Trophoblast cell (in vitro differentiated cells and primary cell): ENCODE results near the gene ABCC4.

ENCODE experiments used
- DNase-seq, 2 donors: peaks; one replicate each; pipeline ENCODE4 v3.0.0-alpha.2; 2016
- H2AFZ ChIP-seq: 2 replicates; pipeline ENCODE4 v1.6.1; 2013; ENCODE audit warnings: low read length, moderate library complexity, mild to moderate bottlenecking; ENCODE audit not compliant: insufficient read depth, poor library complexity
- H2AK5ac ChIP-seq: 2 replicates; pipeline ENCODE4 v1.6.1; 2013; ENCODE audit warnings: mild to moderate bottlenecking, low read length
- H2BK120ac ChIP-seq: 2 replicates; pipeline ENCODE4 v1.6.1; 2013; ENCODE audit warnings: low read length, mild to moderate bottlenecking, moderate library complexity; ENCODE audit not compliant: insufficient read depth, poor library complexity
- H2BK12ac ChIP-seq: 2 replicates; pipeline ENCODE4 v1.6.1; 2013; ENCODE audit warnings: mild to moderate bottlenecking, low read length, moderate library complexity
- H2BK5ac ChIP-seq: 2 replicates; pipeline ENCODE4 v1.6.1; 2013; ENCODE audit warnings: low read length, low read depth, moderate library complexity, mild to moderate bottlenecking; ENCODE audit not compliant: poor library complexity
- H3K14ac ChIP-seq: 2 replicates; pipeline ENCODE4 v1.6.1; 2013; ENCODE audit warnings: mild to moderate bottlenecking, low read length
- H3K18ac ChIP-seq: 2 replicates; pipeline ENCODE4 v1.6.1; 2013; ENCODE audit warnings: mild to moderate bottlenecking, low read length
- H3K23ac ChIP-seq: 2 replicates; pipeline ENCODE4 v1.6.1; 2013; ENCODE audit warnings: low read length
- H3K27ac ChIP-seq: 2 replicates; pipeline ENCODE4 v1.5.1; 2013; ENCODE audit warnings: low read depth, mild to moderate bottlenecking, inconsistent platforms, low read length, moderate library complexity
- H3K27me3 ChIP-seq: 2 replicates; pipeline ENCODE4 v1.6.1; 2013; ENCODE audit warnings: inconsistent platforms, mild to moderate bottlenecking, low read length, moderate library complexity; ENCODE audit not compliant: insufficient read depth
- H3K36me3 ChIP-seq, 2 experiments: 1 replicate in 1 of 2; 2 replicates in 1 of 2; pipeline ENCODE4 v1.6.1; 2013; ENCODE audit warnings: low read length in 2 of 2, mild to moderate bottlenecking in 2 of 2, moderate library complexity in 1 of 2; ENCODE audit not compliant: insufficient read depth in 2 of 2, control insufficient read depth in 1 of 2
- H3K4ac ChIP-seq: 2 replicates; pipeline ENCODE4 v1.6.1; 2013; ENCODE audit warnings: low read depth, mild to moderate bottlenecking, low read length, moderate library complexity
- H3K4me1 ChIP-seq, 2 experiments: 1 replicate in 1 of 2; 2 replicates in 1 of 2; pipeline ENCODE4 v1.6.1; 2013; ENCODE audit warnings: low read length in 2 of 2, mild to moderate bottlenecking in 2 of 2, moderate library complexity in 1 of 2; ENCODE audit not compliant: insufficient read depth in 2 of 2, control insufficient read depth in 1 of 2
- H3K4me2 ChIP-seq: 2 replicates; pipeline ENCODE4 v1.6.1; 2013; ENCODE audit warnings: inconsistent platforms, mild to moderate bottlenecking, low read length, moderate library complexity
- H3K4me3 ChIP-seq: 2 replicates; pipeline ENCODE4 v1.5.1; 2013; ENCODE audit warnings: mild to moderate bottlenecking, low read depth, low read length, inconsistent platforms
- H3K79me1 ChIP-seq: one replicate; pipeline ENCODE4 v1.6.1; 2013; ENCODE audit warnings: low read length
- H3K79me2 ChIP-seq: 2 replicates; pipeline ENCODE4 v1.6.1; 2013; ENCODE audit warnings: low read length, mild to moderate bottlenecking; ENCODE audit not compliant: control insufficient read depth, insufficient read depth, poor library complexity
- H3K9ac ChIP-seq: 2 replicates; pipeline ENCODE4 v1.6.1; 2013; ENCODE audit warnings: mild to moderate bottlenecking, low read length
- H3K9me3 ChIP-seq: 2 replicates; pipeline ENCODE4 v1.6.1; 2013; ENCODE audit warnings: low read depth, mild to moderate bottlenecking, control low read depth, inconsistent platforms, low read length; ENCODE audit not compliant: insufficient read depth
- H4K12ac ChIP-seq: 2 replicates; pipeline ENCODE4 v1.6.1; 2013; ENCODE audit warnings: low read depth, mild to moderate bottlenecking, low read length, moderate library complexity
- H4K8ac ChIP-seq: 2 replicates; pipeline ENCODE4 v1.6.1; 2013; ENCODE audit warnings: low read depth, mild to moderate bottlenecking, low read length, moderate library complexity
- H4K91ac ChIP-seq: one replicate; pipeline ENCODE4 v1.6.1; 2013; ENCODE audit warnings: low read depth, mild to moderate bottlenecking, low read length, moderate library complexity
- WGBS: extraction: QIAGEN DNeasy Blood & Tissue Kit; methylation state at CpG from one replicate; pipeline ENCODE4 v1.1.7; 2013; ENCODE audit warnings: missing lambda C conversion rate; ENCODE audit not compliant: insufficient read length, insufficient coverage; ENCODE audit errors: extremely low coverage; 5-methylcytosine and 5-hydroxymethylcytosine counted together

Gene ABCC4

GRCh38 chr13:95307507-95307906, 6.3 kb upstream of the ABCC4 start:
- no peaks in the 10 kb centered on the region for H3K9me3 ChIP-seq
- no peak overlapping the region for H4K8ac ChIP-seq
- H3K36me3 ChIP-seq = no peaks in the 10 kb centered on the region

GRCh38 chr13:95304453-95304852, 3.2 kb upstream of the ABCC4 start:
- no CpG with 5 or more reads among the region's 2 CpGs for WGBS
- no peak for DNase-seq
- Histone ChIP-seq H3K79me2 (no peaks in the 10 kb centered on the region), H2AK5ac (no peak overlapping the region), H3K18ac (no peak overlapping the region), H3K4me1 (peaks cover 3 to 13% of the 10 kb centered on the region in 2 experiments), H3K23ac (no peak overlapping the region), H4K12ac (no peak overlapping the region), H3K4me2 (no peak overlapping the region), H3K4me3 (no peak overlapping the region), H2BK12ac (no peak overlapping the region), H3K14ac (no peak overlapping the region), H3K4ac (no peak overlapping the region), H3K27ac (no peak overlapping the region), H3K27me3 (no peaks in the 10 kb centered on the region), H4K8ac (no peak overlapping the region), H4K91ac (no peak overlapping the region), H3K36me3 (no peaks in the 10 kb centered on the region), H2BK120ac (no peak overlapping the region), H2BK5ac (no peak overlapping the region), H2AFZ (no peak overlapping the region), H3K9ac (no peak overlapping the region), H3K79me1 (no peaks in the 10 kb centered on the region), H3K9me3 (peaks cover 2% of the 10 kb centered on the region)

More at GRCh38 chr13:95307507-95307906, 6.3 kb upstream of the ABCC4 start:
- Histone ChIP-seq H3K14ac (no peak overlapping the region), H3K9ac (no peak overlapping the region), H3K23ac (no peak overlapping the region), H4K12ac (no peak overlapping the region), H2BK120ac (no peak overlapping the region), H3K79me1 (no peaks in the 10 kb centered on the region), H3K4me1 (no peaks in the 10 kb centered on the region), H3K4ac (no peak overlapping the region), H2AK5ac (no peak overlapping the region), H3K27me3 (no peaks in the 10 kb centered on the region), H3K27ac (no peak overlapping the region), H4K91ac (no peak overlapping the region), H3K4me2 (no peak overlapping the region), H2BK5ac (no peak overlapping the region), H2BK12ac (no peak overlapping the region), H3K18ac (no peak overlapping the region), H2AFZ (no peak overlapping the region), H3K4me3 (no peak overlapping the region), H3K79me2 (no peaks in the 10 kb centered on the region)
- DNase-seq = no peak
- WGBS = no CpG with 5 or more reads among the region's 6 CpGs

- no peak overlapping the region for H3K14ac ChIP-seq
- no peak overlapping the region for H4K12ac ChIP-seq
- no peak overlapping the region for H4K8ac ChIP-seq
- no peak overlapping the region for H3K27ac ChIP-seq
- peaks cover 2% of the 10 kb centered on the region for H3K9me3 ChIP-seq
- peaks cover 3 to 13% of the 10 kb centered on the region in 2 experiments for H3K4me1 ChIP-seq
- no peaks in the 10 kb centered on the region for H3K79me2 ChIP-seq
- H3K36me3 ChIP-seq = no peaks in the 10 kb centered on the region
- H3K27me3 ChIP-seq = no peaks in the 10 kb centered on the region
- no peak overlapping the region for H2AK5ac ChIP-seq
- H2BK5ac ChIP-seq = no peak overlapping the region
- H3K4me2 ChIP-seq = peak overlapping the region; percentile 99
- H3K79me1 ChIP-seq = no peaks in the 10 kb centered on the region
- no peak overlapping the region for H2BK120ac ChIP-seq
- H3K9ac ChIP-seq = no peak overlapping the region
- no peak overlapping the region for H4K91ac ChIP-seq
- no peak overlapping the region for H3K23ac ChIP-seq
- no CpG with 5 or more reads among the region's 13 CpGs for WGBS
- H2BK12ac ChIP-seq = no peak overlapping the region
- no peak for DNase-seq
- no peak overlapping the region for H3K18ac ChIP-seq
- no peak overlapping the region for H3K4ac ChIP-seq
- H2AFZ ChIP-seq = peak overlapping the region; percentile 77
- no peak overlapping the region for H3K4me3 ChIP-seq
Observed at GRCh38 chr13:95301968-95302393, 730 bp upstream of the ABCC4 start.

- Histone ChIP-seq H3K4ac (no peak overlapping the region), H3K4me3 (peak overlapping the region; percentile 72), H3K23ac (no peak overlapping the region), H2BK120ac (no peak overlapping the region), H4K12ac (no peak overlapping the region), H4K8ac (peak overlapping the region; percentile 25), H2AK5ac (no peak overlapping the region), H3K4me1 (peaks cover 3 to 13% of the 10 kb centered on the region in 2 experiments), H2AFZ (peak overlapping the region; percentile 14), H2BK12ac (no peak overlapping the region), H2BK5ac (no peak overlapping the region), H3K79me2 (no peaks in the 10 kb centered on the region), H3K27me3 (no peaks in the 10 kb centered on the region), H3K9me3 (peaks cover 2% of the 10 kb centered on the region), H3K14ac (no peak overlapping the region), H3K79me1 (no peaks in the 10 kb centered on the region), H3K9ac (no peak overlapping the region), H4K91ac (no peak overlapping the region), H3K36me3 (no peaks in the 10 kb centered on the region), H3K27ac (no peak overlapping the region), H3K18ac (no peak overlapping the region), H3K4me2 (peak overlapping the region; percentile 99)
- no CpG with 5 or more reads among the region's 45 CpGs for WGBS
- no peak for DNase-seq
Observed at GRCh38 chr13:95300625-95301182, 547 bp downstream of the ABCC4 start.
